DMS114 treated with DMSO at 0.1 percent for 48 hours (cell line): ENCODE measurements around the gene RAP2A.

ENCODE experiments used
- DNase-seq: peaks from one replicate; lab custom pipeline; 2025; ENCODE audit not compliant: unreplicated experiment; lab: John Stamatoyannopoulos, UW

Gene RAP2A

DNA sequence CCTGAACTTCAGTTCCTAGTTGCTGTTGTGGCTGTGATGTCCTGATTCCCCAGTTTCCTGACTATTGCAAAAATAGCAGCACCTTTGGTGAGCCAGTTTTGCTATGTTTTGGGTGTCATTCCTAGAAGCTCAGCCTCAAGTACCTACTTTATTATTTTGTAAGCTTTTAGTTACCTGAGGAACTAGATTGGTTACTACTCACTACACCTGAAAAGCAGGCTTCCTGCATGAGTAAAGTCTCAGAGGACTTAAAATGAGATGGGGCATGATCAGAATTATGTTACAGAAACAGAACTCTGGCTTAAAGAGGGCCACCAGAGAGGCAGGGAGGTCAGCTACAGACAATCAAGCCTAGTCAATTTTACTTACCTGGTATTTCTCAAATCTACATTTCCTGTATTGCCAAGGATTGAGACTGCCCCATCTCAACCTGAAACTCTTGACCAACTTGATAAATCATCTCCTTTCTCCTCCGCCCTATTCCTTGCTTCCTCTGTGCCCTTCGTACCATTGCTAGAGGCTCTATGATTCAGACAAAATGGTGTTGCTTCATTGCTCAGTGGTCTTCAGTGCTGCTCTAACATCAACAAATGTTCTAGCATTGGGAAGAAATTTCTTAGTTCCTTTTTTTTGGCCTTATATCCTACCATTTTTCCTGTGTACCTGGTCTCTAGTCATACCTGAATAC is 58.9 kb downstream of the RAP2A start:
- DNase-seq, result no peak

DNA sequence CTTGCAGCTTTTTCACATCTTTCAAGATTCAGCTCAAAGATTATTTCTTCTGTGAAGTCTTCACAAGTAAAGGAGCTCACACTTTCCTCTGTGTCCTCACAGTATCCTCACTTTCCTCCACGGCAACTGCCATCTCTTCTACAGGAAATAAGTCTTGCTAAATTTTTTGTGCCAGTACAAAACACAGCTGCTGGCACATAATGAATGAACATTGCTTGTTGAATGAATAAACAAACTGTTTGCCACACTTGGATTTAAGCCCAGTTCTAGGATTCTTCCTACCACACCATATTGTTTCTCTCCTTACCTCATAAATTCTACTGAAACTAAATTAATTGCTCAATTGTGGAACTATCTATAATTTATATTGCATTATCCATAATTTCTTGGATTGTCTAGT is 59.5 kb downstream of the RAP2A start:
- no peak for DNase-seq

DNA sequence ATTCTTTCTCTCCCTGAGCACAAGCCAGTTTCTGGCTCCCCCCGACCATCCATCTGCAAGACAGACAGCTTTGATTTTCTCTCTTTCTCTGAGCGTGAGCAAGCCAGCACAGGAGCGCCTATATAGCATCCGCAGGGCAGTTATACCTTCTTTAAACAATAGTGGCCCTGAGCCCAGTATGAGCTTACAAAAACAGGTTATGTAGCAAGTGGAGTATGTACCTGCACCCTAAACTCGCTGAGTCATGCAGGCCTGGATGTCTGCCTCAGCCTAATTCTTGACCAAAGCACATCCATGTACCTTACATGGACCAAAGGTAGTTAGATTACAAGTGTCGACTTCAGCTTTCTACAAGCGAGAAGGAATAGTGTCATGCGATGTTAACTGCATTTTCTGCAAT is 61.7 kb downstream of the RAP2A start:
- no peak for DNase-seq

DNA sequence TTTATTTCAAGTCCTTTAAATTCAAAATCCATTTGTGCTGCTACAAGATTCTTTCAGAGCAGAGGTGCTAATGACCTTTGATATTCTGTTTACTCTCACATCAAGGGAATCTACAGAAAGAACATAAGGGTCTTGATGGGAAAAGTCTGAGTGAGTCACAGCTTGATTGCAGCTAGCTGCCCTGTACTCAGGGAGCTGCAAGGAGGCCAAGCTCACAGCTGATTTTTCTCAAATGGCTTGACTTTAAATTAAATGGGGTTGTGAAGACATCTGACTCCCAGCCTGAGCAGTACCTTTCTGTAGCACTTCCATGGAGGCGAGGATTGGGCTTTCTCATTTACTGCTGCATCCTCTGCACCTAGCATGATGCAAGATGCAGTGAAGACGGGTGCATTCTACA is 62.5 kb downstream of the RAP2A start:
- DNase-seq, result no peak

DNA sequence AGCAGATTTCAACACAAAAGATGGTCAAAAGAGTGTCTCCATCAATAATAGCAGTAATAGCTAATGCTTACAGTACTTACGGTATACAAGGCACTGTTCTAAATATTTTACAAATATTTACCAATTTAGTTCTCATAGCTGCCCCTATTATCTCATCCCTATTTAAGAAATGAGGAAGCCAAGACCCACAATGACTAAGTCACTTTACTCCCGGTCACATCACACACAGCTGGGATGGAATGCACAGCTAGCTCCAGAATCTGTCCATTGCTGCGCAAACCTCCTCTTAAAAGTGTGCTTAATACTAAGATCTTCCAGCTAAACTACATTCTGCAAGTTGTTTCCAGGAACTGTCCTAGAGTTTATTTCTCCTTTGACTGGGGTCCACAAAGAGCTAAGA is 63.4 kb downstream of the RAP2A start:
- no peak for DNase-seq

DNA sequence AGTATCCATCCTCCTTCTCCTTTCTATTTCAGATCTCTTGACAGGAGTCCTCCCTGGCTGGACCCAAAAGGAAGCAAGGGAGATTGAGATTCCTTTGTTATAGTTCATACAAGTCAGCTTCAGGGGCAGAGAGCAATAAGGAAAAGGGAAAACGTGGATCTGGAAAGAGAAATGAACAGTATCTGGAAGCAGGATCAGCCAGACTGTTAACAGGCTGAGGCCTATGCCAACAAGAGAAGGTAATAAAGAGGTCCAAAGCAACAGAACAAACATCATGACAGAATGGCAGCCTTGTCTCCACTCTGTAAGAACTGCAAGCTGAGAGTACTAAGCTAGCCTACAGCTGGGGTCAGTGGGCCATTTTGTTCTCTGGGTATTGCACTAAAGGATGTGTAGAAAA is 64.5 kb downstream of the RAP2A start:
- DNase-seq, result no peak

DNA sequence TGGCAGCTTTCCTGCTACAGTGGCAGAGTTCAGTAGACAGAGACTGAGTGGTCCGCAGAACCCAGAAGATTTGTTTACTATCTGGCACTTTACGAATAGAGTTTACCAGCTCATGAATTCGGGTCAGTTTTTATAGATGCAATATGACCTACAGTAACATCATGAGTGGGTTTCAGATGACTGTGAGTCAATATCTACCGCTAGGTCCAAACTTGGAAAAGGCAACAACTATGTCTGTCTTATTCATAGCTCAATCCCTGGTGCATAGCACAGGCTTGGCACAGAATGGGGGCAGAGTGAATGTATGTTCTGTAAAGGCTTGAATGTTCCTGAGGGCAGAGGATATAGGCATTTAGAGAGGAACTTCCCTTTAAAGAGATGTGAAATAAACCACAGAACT is 65.2 kb downstream of the RAP2A start:
- DNase-seq, result no peak

DNA sequence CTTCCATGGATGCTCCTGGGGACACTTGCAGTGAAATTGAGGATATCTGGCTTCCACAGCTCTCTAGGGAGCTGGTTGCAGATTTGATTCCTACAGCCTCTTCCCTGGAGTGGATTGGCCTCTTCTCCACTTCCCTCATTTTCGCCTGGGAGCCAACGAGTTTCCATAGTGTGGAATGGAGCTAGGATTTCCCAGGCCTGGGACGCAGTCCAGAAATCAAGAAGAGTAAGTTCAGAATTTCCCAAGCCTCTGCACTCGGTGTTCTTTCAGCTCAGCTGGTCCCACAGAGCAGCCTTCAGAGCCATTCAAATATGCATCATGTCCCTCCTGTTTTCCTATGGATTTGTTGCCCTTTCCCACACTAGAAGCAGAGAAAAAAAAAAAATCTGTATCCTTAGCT is 68.2 kb downstream of the RAP2A start:
- DNase-seq, result no peak

DNA sequence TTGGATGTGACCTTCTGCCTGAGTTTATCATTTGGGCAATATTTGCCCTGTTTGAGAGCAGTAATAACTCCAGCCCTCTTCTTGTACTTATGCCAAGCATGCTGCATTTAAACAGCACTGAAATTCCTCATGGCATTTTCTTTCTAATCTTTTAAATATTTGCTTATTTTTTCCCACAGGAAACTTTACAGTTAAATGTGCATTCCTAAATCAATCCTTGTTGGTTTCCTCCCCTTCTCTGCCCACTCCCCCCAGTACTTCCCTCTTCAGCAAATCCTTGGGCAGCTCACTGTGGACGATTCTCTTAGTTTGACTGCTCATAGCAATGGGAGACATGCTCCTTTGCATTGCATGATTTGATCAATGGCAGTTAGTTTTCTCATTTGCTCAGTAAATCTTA is 68.7 kb downstream of the RAP2A start:
- no peak for DNase-seq

DNA sequence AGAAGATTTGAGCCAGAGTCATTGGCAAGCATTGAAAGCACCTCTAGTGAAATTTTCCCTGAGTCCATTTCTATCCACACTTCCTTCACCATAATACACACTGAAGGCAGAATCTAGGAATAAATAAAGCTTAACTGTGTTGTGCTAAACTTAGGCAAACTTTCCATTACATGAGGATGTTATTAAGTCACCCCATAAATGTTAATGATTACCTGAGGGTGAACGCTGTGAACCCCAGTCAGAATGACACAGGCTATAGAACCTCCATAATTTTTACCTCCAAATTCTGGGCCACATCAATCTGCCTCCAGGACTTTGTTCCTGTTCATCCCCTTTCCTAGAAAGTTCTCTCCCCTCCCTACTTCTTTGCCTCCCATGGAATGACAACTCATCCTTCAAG is 71.0 kb downstream of the RAP2A start:
- DNase-seq, result no peak

DNA sequence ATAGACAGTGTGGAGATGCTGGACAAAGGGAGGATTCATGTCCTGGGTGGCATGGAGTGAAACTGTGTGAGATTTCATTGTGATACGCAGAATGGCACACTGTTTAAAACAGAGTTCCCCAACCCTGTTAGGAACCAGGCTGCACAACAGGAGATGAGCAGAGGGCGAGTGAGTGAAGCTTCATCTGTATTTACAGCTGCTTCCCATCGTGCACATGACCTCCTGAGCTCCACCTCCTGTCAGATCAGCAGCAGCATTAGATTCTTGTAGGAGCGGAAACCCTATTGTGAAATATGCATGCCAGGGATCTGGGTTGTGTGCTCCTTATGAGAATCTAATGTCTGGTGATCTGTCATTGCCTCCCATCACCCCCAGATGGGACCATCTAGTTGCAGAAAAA is 72.5 kb downstream of the RAP2A start:
- DNase-seq, result no peak

DNA sequence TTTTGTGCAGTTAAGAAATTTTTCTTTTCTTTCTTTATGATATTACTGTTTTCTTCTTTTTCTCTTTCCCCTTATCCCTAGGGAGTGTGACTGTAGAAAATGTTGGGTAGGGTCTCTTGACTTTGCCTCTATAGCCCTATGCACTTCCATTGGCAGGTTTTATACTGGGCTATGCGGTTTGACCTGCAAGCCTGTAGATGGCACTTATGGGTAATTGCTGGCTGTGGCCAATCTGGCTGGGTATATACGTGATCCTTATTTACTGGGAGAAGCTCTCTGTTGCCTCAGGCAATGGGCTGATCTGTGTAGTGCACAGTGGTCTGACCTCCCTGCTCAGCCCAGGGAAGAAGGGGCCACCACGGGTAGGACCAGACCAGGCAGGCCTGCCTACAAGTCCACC is 78.8 kb downstream of the RAP2A start:
- DNase-seq, result no peak

DNA sequence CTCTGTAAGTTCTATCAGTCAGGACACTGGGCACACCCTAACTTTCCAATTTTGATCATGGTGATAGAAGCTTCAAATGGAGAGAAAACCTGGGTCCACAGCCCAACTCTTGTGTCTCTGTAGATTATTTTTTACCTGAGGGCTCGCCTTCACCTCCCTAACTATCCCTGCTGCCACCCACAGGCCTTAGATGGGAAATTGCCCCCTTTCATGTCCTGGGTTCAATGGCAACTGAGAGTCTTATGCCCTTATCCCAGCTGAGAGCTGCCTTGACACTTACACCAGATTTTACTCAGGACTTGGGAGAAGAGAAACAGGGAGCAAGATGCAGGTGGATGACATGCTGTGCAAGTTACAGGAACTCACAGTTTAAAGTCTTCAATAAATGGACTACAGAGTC is 81.7 kb downstream of the RAP2A start:
- DNase-seq, result no peak

DNA sequence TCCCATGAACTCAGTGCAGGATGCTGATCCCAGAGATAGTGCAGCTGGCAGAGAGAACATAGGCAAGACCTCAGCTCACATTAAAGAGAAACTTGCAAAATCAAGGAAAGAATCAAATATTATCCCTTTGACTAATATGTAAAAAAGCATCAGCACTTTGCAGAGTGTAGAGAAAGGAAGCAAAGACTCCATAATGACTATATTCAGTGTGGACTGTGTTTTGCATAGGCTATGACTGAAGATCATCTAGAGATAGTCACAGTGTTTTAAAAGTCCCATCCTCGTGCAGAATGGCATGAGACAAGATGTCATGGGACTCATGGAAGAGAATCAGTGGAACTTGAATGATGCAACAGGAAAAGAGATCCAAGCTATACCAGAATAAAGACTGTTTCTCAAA is 84.0 kb downstream of the RAP2A start:
- DNase-seq, result no peak
